Body of pancreas (tissue), 4 donors: ENCODE measurements around the gene NLGN2.
A peak's percentile ranks its signal among the peaks of the same experiment; 100 is the strongest.

Source experiments
- POLR2A ChIP-seq, 3 donors: fragments of 450-650 bp; IDR thresholded peaks; one replicate each; pipeline ENCODE4 v1.6.1; 2016; ENCODE audit warnings: antibody characterized with exemption in 3 of 3, mild to moderate bottlenecking in 2 of 3
- TF ChIP-seq, protein P1 (sequence below), 7 experiments: fragments of 450-650 bp in 4 of 7; fragments of 200-600 bp in 3 of 7; sonication (generic) in 3 of 7; IDR thresholded peaks; one replicate each; pipeline ENCODE4 v1.5.1; 2016 to 2019; ENCODE audit warnings: antibody characterized with exemption in 7 of 7

DNA sequence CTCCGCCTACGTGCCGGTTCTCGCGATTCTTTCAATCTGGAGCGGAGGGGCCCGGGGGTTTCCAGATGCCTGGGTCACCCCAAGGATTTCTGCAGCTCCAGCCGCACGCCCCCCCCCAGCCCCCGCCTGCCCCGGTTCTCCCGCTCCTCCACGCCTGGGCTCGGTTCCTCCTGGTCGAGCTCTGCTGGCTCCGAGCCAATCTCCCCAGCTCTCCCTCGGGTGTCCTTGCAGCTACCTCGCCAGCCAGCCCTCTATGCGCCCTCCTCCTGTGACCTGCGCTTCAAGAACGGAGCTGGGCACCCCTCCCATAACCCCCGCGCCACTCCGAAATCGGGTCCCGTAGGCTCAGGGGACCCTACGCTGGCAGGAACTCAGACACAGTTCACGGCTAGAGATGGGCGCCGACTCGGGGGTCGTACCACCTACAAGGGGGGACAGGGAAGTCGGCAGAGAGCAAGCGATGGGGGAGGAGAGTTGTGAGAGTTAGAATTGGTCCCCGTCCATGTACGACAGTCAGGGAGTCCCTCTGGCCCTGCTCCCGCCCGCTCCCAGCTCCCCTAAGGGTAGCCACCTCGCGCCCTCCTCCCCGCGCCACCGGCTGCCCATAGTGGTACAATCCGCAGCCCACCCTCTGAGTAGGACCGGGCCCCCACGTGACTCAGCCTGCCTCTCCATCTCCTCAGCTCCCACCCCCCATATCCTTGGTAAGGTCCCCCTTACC, 32.6 kb downstream of the NLGN2 start:
- peak in 1 of 3 donors; percentile 1 for TF ChIP-seq POLR2A (IDR thresholded peaks at IDR 0.05)
- TF ChIP-seq, protein P1, sequence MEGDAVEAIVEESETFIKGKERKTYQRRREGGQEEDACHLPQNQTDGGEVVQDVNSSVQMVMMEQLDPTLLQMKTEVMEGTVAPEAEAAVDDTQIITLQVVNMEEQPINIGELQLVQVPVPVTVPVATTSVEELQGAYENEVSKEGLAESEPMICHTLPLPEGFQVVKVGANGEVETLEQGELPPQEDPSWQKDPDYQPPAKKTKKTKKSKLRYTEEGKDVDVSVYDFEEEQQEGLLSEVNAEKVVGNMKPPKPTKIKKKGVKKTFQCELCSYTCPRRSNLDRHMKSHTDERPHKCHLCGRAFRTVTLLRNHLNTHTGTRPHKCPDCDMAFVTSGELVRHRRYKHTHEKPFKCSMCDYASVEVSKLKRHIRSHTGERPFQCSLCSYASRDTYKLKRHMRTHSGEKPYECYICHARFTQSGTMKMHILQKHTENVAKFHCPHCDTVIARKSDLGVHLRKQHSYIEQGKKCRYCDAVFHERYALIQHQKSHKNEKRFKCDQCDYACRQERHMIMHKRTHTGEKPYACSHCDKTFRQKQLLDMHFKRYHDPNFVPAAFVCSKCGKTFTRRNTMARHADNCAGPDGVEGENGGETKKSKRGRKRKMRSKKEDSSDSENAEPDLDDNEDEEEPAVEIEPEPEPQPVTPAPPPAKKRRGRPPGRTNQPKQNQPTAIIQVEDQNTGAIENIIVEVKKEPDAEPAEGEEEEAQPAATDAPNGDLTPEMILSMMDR (IDR thresholded peaks at IDR 0.05): no peak
